Endometrium (tissue), 2 donors: Measurements from ENCODE around the gene RPL39.
"Not testable (repeated sequence)": the region's sequence is repeated elsewhere in the genome, so short reads cannot be mapped to it uniquely, and the experiment has no call there.

Experiments used
- FAIRE-seq: peaks from 2 replicates; lab custom pipeline; 2012; peaks lifted over from hg19 to GRCh38; lab: Jason Lieb, UNC
- donor health status: control.
- donor health status: control.

The RPL39 gene

GRCh38 chrX:119763181-119763580, 28.2 kb downstream of the RPL39 start:
- FAIRE-seq, result no peak

GRCh38 chrX:119762718-119763117, 28.7 kb downstream of the RPL39 start:
- no peak for FAIRE-seq

- no peak for FAIRE-seq
Measured at GRCh38 chrX:119760026-119760877, 31.2 kb downstream of the RPL39 start.

- FAIRE-seq, result no peak
Measured at GRCh38 chrX:119759248-119759766, 32.1 kb downstream of the RPL39 start.

GRCh38 chrX:119758731-119759247, 32.6 kb downstream of the RPL39 start:
- no peak for FAIRE-seq

GRCh38 chrX:119757979-119758730, 33.3 kb downstream of the RPL39 start, which contains the start of gene SOWAHD:
SOWAHD (plus strand) TSS chrX:119758588; CDS start chrX:119758668, 80 bp downstream.
- no peak for FAIRE-seq

GRCh38 chrX:119757646-119757978, 33.8 kb downstream of the RPL39 start:
- no peak for FAIRE-seq

- no peak for FAIRE-seq
Measured at GRCh38 chrX:119756926-119757635, 34.3 kb downstream of the RPL39 start.

- FAIRE-seq, result no peak
Measured at GRCh38 chrX:119755981-119756533, 35.4 kb downstream of the RPL39 start.

GRCh38 chrX:119753639-119754257, 37.7 kb downstream of the RPL39 start:
- FAIRE-seq, result no peak

GRCh38 chrX:119753001-119753400, 38.4 kb downstream of the RPL39 start:
- no peak for FAIRE-seq

GRCh38 chrX:119750751-119751150, 40.7 kb downstream of the RPL39 start:
- not testable (repeated sequence) for FAIRE-seq

GRCh38 chrX:119750131-119750530, 41.3 kb downstream of the RPL39 start:
- not testable (repeated sequence) for FAIRE-seq

- no peak for FAIRE-seq
Measured at GRCh38 chrX:119745283-119745848, 46.1 kb downstream of the RPL39 start.

- no peak for FAIRE-seq
Measured at GRCh38 chrX:119738742-119739141, 52.7 kb downstream of the RPL39 start.
